GDM1 (cell line): Measurements from ENCODE around the gene CD151.

Source experiments
- DNase-seq: peaks from one replicate; lab custom pipeline; 2025; lab: John Stamatoyannopoulos, UW

CD151 gene

DNA sequence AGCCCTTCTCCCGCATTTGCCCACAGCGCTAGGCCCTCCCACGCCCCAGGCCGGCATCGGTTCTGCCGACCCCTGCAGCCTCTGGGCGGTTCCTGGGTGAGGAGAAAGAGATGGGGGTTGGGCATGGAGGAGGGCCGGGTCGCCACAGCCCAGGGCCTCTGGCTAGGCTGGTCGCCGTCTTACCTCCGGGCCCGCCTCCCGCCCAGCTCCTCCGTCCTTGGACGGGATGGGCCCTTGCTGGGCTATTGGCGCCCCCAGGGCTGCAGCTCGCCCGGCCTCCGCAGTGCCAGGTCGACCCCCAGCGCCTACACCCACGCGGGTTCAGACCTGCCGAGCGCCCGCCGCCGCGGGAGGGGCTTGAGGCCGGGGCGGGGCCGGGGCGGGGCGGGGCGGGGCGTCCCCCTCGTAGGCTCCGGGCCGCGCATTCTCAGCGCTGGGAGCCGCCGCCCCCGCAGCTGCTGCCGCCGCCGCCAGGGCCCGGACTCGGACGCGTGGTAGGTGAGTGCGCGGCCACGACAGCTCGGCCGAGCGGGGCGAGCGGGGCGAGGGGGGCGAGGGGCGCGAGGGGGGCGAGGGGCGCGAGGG is at the start of gene CD151:
TSS of gene CD151 (plus strand) at position 424 of the 585 bp plus-strand sequence. CDS start 3,118 bp downstream, outside the sequence.
- peak; percentile 44 for DNase-seq

DNA sequence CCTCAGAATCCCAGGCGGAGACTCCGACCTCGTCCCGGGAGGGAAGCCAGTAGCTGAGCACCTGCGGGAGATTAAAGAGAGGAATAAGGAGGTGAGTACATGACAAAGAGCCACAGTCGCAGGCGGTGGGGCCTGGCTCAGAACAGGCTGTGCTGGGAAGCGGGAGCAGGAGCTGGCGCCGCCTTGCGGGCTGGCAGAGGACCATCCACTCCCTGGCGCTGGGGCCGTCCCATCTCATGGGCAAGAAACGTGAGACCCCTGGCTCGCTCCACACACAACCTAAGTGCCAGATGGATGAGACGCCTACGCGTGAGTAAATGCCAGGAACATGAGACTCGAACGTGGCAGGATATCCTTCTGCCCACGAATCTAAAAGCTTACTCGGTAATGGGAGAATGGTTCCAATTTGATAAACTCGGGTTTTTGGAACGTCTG is 49.2 kb upstream of the CD151 start:
- no peak for DNase-seq

DNA sequence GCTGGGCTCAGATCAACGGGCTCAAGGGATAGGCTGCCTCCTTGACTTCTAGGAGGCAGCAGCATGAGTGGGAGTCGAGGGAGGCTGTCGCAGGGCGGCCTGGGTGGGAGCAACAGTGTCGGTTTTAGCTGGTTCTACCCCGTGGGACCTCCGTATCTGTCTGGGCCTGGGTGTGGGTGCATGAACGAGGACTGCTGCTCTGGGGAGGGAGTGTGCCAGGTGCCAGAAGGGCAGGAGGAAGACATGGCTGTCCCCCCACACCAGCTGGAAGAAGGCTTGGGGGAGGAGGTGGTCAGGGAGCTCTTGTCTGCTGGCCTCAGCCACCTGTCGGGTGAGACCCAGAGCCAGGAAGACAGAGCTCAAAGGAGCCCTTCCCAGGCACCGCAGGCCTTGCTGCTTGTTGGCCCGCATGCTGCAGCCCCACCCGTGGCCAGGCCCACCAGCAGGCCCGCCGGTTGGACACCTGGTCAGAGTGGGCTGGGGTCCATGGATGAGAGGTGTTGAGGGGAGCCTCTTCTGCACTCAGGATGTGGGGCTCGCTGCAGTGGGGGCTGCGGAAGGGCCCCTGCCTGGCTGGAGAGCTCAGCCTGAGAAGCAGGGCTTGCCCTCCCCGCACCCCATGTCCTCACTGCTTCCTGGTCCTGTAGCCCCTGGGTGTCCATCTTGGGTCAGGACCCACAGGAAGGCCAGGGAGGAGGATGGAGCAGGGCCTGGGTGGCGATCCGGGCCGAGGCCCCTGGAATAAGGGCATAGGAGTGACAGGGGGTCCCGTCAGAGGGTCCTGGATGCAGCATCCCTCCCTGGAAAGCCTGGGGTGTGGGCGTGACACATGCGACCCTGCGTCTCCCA is 46.3 kb upstream of the CD151 start:
- no peak for DNase-seq

DNA sequence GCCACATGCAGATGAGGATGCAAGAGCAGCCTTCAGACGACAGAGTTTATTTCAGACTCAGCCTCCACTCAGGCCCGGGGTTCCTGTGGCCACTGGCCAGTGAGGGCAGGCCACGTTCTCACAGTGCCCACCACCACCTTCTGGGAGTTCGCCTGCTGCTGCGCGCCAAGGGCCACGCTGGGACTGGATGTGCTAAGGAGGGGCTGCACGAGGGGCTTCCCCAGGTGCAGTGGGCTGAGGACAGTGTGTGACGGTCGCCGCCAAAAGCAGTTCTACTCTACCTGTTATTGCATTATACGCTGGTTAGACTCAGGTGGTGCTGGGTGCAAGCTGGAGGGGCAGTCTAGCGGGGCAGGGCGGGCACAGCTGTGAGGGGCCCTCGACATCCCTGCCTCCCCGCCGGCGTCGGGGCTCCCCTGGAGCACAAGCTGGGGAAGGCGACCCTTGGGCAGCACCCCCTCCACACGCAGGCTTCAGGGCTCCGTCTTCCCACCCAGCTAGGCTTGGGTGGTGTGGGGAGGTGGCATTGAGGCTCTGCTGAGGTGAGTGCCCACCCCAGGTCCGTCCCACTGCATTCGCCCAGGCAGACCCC is 45.6 kb upstream of the CD151 start:
- DNase-seq: no peak

DNA sequence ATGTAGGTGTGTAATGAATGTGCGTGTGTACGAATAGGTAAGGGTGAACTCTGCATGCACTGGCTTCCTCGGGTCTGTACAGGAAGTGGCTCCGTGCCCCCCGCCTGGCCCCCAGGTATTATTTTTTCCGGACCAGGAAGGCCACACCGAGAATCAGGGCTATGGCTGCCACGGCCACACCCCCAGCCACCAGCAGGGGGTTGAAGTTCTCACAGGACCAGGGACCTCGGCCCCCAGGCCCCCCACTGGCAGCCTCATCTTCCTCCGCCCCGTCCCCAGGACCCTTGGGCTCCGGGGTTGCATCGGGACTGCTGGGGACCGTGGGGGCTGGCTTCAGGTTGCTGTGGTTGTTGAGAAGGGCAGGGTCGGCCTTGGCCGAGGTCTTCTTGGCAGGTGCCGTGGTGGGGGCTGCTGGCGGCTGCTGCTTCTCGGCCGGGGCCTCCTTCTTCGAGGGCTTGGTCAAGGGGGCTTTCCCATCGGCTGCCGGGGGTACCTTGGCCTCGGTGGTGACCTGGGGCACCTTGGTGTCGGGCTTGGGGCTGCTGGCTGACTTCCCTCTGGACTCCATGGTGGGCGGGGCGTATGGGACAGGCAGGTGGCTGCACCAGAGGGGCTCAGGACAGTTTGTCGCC is 44.6 kb upstream of the CD151 start:
- DNase-seq: no peak

DNA sequence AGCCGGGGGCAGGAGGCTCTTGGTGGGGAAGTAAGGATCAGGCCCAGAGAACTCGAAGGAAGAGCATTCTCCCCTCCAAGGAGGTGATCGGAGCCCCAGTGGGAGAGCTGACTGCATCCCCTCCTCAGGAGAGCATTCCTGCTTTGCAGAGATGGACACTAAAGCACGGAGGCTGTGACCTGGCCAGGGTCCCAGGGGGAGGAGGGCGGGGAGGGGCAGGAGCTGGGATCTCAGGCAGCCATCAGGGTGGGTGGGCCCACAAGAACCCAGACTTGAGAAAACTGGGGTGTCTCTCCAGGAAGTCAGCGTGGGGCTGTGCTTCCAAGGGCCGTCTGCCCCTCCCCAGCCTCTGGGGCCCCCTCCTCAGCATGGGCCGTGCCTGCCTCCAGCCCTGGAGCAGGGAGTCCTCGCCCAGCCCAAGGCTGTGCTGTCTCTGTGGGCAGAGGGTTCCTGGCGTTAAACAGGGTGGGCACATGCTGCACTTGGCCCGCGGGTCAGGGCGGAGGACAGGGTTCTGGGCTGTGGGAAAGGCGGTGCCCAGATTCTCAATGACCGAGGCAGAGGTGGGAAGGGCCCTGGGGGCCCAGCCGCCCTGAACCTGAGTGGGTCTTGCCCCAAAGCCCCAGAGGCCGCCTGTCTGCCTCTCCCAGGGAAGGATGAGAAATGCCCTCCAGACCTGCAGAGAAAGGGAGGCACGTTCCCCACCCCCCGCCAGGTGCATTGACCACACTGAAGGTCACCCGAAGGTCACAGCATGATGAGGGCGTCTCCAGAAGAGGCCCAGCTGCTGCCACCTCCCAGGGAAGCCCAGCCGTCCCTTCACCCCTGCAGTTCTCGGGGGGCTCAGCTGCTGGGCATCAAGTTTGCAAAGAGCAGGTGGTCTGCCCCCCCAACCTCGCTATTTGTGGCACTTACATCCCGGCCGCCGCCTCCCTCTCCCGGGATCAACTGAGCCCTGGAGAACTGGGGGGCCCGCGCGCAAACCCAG is 43.5 kb upstream of the CD151 start:
- no peak for DNase-seq

DNA sequence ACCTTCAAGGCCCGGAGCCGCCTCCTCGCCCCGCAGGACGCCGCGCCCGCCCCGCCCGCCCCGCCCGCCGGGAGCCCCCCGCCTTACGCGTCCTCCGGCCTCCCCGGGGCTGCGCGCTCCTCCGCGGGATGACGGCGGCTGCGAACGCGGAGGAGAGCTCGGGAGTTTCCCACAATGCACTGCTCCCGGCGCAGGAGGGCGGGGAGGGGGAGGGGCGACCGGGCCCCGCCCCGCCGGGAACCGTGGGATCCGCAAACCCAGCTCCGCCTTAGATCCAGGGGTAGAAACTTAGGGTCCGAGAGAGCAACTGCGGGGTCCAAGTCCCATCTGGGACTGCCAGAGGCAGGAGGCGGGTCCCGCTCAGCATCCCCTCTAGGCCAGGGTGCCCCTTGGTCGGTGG is 42.8 kb upstream of the CD151 start, which contains the start of gene CEND1:
TSS of gene CEND1 (minus strand) at position 148 of the 400 bp plus-strand sequence. CDS start 1,514 bp downstream, outside the sequence.
- no peak for DNase-seq

DNA sequence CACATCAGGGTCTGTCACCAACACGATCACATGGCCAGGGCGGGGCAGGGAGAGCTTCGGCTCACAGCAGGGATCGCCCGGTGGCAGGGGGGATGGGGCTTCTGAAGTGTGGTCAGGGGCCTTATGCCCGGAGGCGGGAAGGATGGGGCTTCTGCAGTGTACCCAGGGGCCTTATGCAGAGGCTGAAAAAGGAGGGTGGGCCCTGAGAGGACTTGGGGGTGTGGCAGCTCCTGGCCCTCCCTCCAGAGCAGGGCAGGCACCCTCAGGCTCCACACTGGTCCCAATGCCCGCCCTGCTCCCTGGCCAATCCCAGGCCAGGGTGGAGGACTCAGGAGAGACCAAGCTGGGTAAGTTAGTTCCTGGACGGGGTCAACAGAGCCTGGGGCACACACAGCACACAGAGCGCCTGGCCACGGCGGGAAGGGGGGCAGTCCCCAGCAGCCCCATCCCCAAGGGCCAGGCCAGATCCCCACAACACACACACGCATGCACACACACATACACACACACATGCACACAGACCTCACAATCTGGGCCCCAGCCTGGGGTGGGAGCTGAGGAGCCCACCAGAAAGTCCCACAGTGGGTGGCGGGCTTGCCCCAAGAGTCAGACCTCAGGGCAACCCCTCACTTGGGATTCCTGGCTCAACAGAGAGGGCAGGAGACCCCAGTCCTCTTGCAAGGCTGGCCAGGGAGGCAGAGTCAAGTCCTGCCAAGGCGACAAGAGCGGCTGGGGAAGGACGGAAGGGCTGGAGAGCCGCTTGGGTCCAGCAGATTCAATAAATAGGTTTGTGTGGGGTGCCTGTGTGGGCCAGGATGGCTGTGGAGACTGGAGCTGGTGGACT is 41.8 kb upstream of the CD151 start:
- DNase-seq: no peak

DNA sequence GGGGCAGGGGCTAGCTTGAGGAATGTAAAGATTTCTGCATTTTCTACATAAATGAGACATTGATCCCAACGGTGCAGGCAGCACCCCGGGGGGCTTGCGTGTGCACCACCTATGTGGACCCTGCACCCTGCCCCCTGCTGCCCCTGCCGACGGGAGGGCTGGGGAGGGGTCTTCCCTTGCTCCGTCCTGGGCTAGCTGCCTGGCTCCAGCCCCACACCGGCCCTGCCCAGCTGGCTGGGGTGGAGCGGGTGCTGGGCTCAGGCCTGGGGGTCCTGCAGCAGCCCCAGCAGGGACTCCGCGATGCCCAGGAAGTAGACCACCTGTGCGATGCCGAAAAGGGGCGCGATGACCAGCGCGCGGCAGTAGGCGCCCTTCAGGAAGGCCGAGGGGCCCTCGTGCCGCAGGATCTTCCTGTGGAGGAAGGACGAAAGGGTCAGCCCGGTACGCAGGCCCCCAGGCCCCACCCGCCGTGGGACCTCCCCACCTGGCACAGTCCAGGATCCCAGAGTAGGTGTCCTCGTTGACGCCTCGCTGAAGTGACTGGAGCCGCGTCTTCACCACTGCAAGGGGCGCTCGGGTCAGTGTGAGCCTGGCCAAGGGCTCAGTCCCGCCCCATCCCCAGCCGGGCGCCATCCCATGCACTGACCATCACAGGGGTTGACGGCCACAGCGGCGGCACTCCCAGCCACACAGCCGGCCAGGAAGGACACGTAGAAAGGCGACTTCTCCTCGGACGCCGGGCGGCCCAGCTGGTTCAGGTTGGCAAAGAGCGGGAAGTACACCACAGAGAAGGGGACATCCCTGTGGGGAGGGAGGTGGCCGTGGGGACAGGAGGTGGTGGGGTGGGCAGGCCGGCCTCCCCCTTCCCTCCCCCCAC is 40.9 kb upstream of the CD151 start:
- DNase-seq: no peak

DNA sequence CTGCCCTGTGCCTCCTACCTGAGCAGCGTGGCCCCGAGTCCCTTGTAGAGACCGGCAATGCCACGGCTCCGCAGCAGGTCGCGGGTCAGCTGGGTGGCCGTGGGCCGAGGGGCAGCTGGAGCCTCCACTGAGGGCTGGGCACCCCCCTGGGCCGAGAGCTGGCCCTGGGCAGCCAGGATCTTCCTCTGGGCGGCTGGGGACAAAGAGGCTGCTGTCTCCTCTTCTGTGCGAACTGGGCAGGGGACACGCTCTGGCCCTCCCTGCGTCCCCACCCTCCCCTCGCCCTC is 40.3 kb upstream of the CD151 start:
- DNase-seq: no peak

DNA sequence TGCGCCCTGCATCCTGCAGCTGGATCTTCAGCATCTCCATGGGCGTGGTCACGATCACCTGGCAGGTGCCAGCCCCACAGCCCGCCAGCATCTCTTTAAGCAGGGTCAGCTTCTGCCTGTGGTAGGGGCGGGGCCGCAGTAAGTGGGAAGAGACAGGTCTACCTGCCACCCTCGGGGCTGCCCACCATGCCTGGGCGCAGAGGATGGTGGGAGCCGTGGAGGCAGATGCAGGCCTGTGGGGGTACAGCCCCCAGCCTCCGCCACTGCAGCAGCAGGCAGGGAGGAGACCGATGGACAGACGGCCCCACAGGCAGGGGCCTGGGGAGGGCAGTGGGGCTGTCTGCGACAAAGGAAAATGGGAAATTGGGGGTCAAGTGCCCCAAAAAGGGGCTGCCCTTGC is 39.9 kb upstream of the CD151 start:
- no peak for DNase-seq

DNA sequence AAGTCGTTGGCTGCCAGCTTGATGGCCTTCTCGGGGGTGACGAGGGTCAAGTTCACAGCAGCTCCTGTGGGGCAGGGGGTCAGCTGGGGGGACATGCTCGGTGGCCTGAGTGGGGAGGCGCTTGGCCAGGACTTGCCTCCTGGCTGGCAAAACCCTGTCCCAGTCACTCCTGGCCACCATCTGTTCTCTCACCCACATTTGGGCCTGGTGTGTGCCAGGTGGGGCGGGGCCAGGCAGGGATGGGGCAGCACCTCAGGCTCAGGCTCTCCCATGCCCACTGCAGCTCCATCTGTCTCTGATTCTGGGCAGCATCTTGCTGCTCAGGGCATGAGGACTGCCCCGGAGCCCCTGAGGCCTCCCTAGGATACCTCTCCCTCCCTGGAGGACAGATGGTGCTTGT is 39.2 kb upstream of the CD151 start:
- DNase-seq: no peak

DNA sequence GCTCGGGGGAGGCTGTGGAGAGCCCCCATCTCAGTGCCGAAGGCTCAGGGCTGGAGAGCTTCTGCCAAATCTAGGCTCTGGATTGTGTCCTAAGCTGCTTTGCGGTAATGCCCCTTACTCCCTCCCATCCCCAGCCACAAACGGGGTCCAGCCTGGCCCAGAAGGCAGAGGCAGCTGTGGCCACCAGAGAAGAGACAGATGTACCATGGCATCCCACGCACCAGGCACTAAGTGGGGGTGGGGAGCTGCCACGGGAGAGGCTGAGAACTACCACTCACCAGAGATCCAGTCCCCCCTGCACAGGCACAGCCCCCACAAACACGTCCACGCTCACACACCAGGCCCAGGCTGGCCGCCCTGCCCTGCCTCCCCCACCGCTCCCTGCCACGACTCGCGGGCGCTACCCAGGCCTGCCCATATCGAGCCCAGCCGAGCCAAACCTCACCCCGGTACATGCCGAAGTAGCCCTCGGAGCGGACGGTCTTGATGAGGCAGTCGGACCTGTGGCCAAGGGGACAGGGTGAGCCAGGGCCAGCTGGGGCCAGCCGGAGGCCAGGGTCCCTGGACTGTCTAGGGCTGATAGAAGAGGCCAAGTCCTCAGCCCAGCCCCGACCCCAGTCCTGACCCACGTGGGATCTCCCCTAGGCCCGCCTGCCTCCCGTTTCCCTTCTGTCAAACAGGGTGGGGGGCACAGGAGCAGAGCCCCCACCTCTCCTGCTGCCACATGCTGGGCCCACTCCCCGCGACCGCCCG is 38.6 kb upstream of the CD151 start:
- DNase-seq: no peak

DNA sequence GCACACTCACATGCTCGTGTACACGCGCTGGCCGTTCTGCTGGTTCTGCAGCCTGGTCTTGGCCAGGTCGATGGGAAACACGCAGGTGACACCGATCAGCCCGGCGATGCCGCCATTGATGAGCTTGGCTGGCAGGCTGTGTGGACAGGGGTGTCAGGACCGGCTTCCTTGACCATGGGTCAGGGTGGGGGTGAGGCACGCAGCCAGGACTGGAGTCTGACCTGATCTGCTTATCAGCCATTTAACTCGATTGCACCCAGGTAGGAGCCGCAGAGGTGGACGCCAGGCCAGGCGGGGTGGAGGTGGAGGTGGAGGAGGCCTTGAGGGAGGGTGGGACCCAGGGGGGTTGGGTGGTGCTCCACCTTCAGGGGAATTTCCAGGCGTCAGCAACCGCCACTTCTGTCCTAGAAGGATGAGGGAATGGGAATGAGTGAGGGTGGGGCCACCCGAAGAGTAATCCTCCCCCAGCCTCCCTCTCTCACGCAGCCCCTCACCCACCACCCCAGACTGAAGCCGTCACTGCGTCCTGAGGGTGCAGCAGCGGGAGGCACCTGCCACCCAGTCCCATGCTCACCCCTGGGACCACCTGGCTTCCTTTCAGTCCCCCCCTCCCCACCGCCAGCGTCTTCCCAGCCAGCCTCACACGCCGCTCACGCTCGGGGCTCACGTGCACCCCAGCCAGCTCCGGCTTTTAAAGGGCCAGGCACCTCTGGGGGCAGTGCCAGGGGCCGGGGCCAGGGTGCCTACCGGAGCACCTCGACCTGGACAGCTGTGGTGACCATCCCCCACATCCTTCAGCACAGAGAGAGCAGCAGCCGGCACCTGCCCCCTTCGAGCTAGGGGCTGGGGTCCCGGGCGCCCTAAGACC is 37.8 kb upstream of the CD151 start:
- no peak for DNase-seq

DNA sequence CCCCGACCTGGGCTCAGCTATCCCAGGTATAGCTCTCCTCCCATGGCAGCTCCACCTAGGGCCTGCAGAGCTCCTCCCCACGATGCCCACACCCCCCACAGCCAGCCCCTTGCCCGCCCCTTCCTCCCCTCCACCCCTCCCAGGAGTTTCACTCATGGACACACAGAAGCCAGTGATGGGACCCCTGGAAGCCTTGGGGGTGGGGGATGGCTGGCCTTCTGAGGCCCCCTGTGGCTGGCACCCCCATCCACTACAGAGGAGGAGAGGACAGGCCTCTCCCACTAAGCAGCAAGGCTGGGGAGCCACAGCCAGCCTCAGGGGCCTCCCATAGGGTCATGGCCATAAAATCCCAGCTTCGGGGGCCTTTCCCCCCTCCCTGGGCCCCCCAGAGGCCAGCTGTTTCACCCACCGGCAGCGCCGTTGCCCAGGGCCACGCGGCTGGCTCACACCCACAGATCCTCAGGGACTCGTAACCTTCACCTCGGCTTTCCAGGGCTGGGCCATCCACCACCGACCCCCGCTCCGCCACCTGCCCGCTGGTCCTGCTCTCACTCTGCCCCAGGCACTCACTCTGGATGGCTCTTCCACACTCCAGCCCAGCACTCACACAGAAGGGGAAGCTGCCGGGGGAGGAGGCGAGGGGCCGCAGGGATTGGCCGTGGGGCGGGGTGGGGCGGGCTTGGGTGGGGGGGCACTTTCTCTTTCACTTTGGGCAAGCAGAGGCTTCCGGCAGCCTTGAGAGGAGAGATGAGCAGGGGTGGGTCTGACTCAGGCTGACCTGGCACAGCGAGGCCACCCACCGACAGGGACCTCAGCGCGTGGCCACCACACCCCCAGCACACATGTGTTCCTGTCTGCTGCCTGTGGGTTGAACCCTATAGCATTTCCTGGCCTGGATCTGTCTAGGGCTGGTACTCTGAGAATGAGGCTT is 36.9 kb upstream of the CD151 start:
- peak; percentile 63 for DNase-seq

DNA sequence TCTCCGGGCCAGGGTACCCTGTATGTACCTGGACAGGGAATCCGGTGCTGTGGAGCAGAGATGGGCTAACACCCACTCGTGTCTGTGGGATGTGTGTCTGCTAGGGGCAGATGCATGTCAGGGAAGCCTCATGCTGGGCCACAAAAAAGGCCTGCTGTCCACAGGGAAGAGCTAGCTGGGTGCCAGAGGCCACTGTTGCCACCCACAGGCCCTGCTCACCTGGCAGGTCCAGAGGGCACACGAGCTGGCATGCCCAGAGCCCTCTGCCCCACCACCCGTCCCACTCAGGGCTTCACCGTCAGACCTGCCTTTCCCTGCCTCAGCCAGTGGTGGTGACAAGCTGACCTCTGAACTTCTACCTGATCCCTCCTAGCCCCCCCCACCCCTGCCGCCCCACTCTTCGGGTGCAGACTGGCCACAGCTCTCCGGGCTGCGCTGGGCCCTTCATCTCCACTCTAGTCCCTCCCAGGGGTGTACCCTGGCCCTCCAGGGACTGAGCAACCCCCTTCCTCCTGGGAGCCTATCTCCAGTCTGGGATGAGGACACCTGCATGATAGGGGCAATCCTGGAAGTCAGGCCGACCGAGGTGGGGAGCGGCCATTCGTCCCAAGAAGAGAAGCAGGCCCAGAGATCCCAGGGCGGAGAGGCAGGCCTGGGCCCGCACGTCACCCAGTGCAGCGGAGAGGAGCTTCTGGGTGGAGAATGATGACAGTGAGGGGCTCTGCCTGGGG is 36.0 kb upstream of the CD151 start:
- no peak for DNase-seq
